Measurements from ENCODE around the gene PDZD4. TPM values are rescaled to one million over a fixed set of nuclear protein-coding genes. Genes with fewer than 3 reads are reported as not detected.

Gene PDZD4
- total and polyA plus RNA-seq, 2 experiments from 2014 or later = 30.5 to 230 TPM

- TF ChIP-seq CREB1 (CRISPR knock-in tag; IDR thresholded peaks at IDR 0.05; ENCODE audit: low read depth) (no peak), NANOG (IDR thresholded peaks at IDR 0.05; ENCODE audit: borderline replicate concordance) (no peak), STAT1 (IDR thresholded peaks at IDR 0.05; ENCODE audit: unreplicated experiment) (no peak), POLR2AphosphoS5 (IDR thresholded peaks at IDR 0.05; ENCODE audit: low read depth) (no peak), EZH2 (IDR thresholded peaks at IDR 0.05; ENCODE audit: low read depth, unreplicated experiment) (no peak), ZNF331 (CRISPR knock-in tag; IDR thresholded peaks at IDR 0.05; ENCODE audit: low read depth) (no peak), ZNF114 (CRISPR knock-in tag; IDR thresholded peaks at IDR 0.05) (no peak), EZH2phosphoT487 (IDR thresholded peaks at IDR 0.05; ENCODE audit: unreplicated experiment) (no peak), CTCF (conservative IDR thresholded peaks at IDR 0.05; ENCODE audit: low read depth in 2 of 2) (no peak)
These were observed 48.8 kb downstream of the PDZD4 start (continued) for GRCh38 chrX:153781428-153782047.

GRCh38 chrX:153780678-153781427, 49.5 kb downstream of the PDZD4 start, which contains the start of gene SRPK3:
Gene SRPK3, plus strand, starts transcription at chrX:153781041. Its CDS starts 46 bp downstream, at chrX:153781087.
- H3F3A ChIP-seq (replicated peaks; ENCODE audit: low read depth) = no peaks in the 10 kb centered on the region
- no peak for DNase-seq (ENCODE audit: low spot score)
- no peaks in the 10 kb centered on the region for H3K36me3 ChIP-seq (ENCODE audit: insufficient read depth)
- no peak within 1 kb of the TSS for H3K4me2 ChIP-seq
- no peak within 1 kb of the TSS for H3K4me3 ChIP-seq
- no peaks in the 10 kb centered on the region for H3K9me2 ChIP-seq (ENCODE audit: insufficient read depth)
- no peaks in the 10 kb centered on the region for H3K27me3 ChIP-seq (ENCODE audit: insufficient read depth)
- H3K27ac ChIP-seq (ENCODE audit: low read depth) = no peak within 1 kb of the TSS
- Mint-ChIP-seq H3K36me3 (ENCODE audit: low read depth) (no peaks in the 10 kb centered on the region), H3K27me3 (ENCODE audit: insufficient read depth, low read depth, poor library complexity) (peaks cover 8% of the 10 kb centered on the region), H3K9me3 (no peaks in the 10 kb centered on the region), H3K4me3 (no peak within 1 kb of the TSS), H3K4me1 (peaks cover 7% of the 10 kb centered on the region; the same call in 2 of the 3 replicates), H3K27ac (peak within 1 kb of the TSS; percentile 21; the same call in 1 of the 2 replicates)
- H4K20me1 ChIP-seq (replicated peaks; ENCODE audit: insufficient read depth) = no peaks in the 10 kb centered on the region
- no peak within 1 kb of the TSS for H2AFZ ChIP-seq
- H3K4me1 ChIP-seq (ENCODE audit: insufficient read depth) = no peaks in the 10 kb centered on the region
- no peaks in the 10 kb centered on the region for H3K79me2 ChIP-seq (replicated peaks; ENCODE audit: insufficient read depth)
- TF ChIP-seq STAT1 (IDR thresholded peaks at IDR 0.05; ENCODE audit: unreplicated experiment) = no peak
- TF ChIP-seq CREB1 (CRISPR knock-in tag; IDR thresholded peaks at IDR 0.05; ENCODE audit: low read depth) = no peak
- no peak for TF ChIP-seq EZH2 (IDR thresholded peaks at IDR 0.05; ENCODE audit: low read depth, unreplicated experiment)
- no peak for ATAC-seq

Measured in GM23338 (cell line).